Measurements from ENCODE around the gene SYDE1. TPM values are rescaled to one million over a fixed set of nuclear protein-coding genes. Genes with fewer than 3 reads are reported as not detected.

Gene SYDE1
- total RNA-seq, 1 donor from 2014 or later: 0.71 TPM

- TF ChIP-seq CTCF (IDR thresholded peaks at IDR 0.05; ENCODE audit: partially characterized antibody, unreplicated experiment): no peak
- peaks cover 1% of the 10 kb centered on the region for H3K9me3 Mint-ChIP-seq (ENCODE audit: unreplicated experiment)
- H3K27ac Mint-ChIP-seq (ENCODE audit: unreplicated experiment): no peak overlapping the region
- peaks cover 7% of the 10 kb centered on the region for H3K27me3 Mint-ChIP-seq (ENCODE audit: unreplicated experiment)
- DNase-seq: no peak
- H3K36me3 Mint-ChIP-seq (ENCODE audit: unreplicated experiment): no peaks in the 10 kb centered on the region
- no peaks in the 10 kb centered on the region for H3K4me1 Mint-ChIP-seq (ENCODE audit: low read depth, unreplicated experiment)
- no peak overlapping the region for H3K4me3 Mint-ChIP-seq (ENCODE audit: unreplicated experiment)
Measured at GRCh38 chr19:15144046-15144646, 36.9 kb downstream of the SYDE1 start.

- Mint-ChIP-seq H3K4me1 (ENCODE audit: low read depth, unreplicated experiment) (no peaks in the 10 kb centered on the region), H3K27me3 (ENCODE audit: unreplicated experiment) (peaks cover 6% of the 10 kb centered on the region), H3K4me3 (ENCODE audit: unreplicated experiment) (no peak overlapping the region), H3K36me3 (ENCODE audit: unreplicated experiment) (no peaks in the 10 kb centered on the region), H3K27ac (ENCODE audit: unreplicated experiment) (no peak overlapping the region), H3K9me3 (ENCODE audit: unreplicated experiment) (no peaks in the 10 kb centered on the region)
- TF ChIP-seq CTCF (IDR thresholded peaks at IDR 0.05; ENCODE audit: partially characterized antibody, unreplicated experiment): no peak
- no peak for DNase-seq
Measured at GRCh38 chr19:15147090-15147489, 39.9 kb downstream of the SYDE1 start.

- Mint-ChIP-seq H3K9me3 (ENCODE audit: unreplicated experiment) (peaks cover 3% of the 10 kb centered on the region), H3K36me3 (ENCODE audit: unreplicated experiment) (no peaks in the 10 kb centered on the region), H3K27ac (ENCODE audit: unreplicated experiment) (no peak overlapping the region), H3K27me3 (ENCODE audit: unreplicated experiment) (peaks cover 6% of the 10 kb centered on the region), H3K4me3 (ENCODE audit: unreplicated experiment) (no peak overlapping the region), H3K4me1 (ENCODE audit: low read depth, unreplicated experiment) (no peaks in the 10 kb centered on the region)
- no peak for TF ChIP-seq CTCF (IDR thresholded peaks at IDR 0.05; ENCODE audit: partially characterized antibody, unreplicated experiment)
- no peak for DNase-seq
Measured at GRCh38 chr19:15149737-15150136, 42.5 kb downstream of the SYDE1 start.

- no peak overlapping the region for H3K4me3 Mint-ChIP-seq (ENCODE audit: unreplicated experiment)
- peak; percentile 40 for TF ChIP-seq CTCF (IDR thresholded peaks at IDR 0.05; ENCODE audit: partially characterized antibody, unreplicated experiment)
- DNase-seq: peak; percentile 48
- H3K27ac Mint-ChIP-seq (ENCODE audit: unreplicated experiment): no peak overlapping the region
- H3K9me3 Mint-ChIP-seq (ENCODE audit: unreplicated experiment): peaks cover 3% of the 10 kb centered on the region
- H3K4me1 Mint-ChIP-seq (ENCODE audit: low read depth, unreplicated experiment): no peaks in the 10 kb centered on the region
- H3K36me3 Mint-ChIP-seq (ENCODE audit: unreplicated experiment): peaks cover 8% of the 10 kb centered on the region
- peaks cover 3% of the 10 kb centered on the region for H3K27me3 Mint-ChIP-seq (ENCODE audit: unreplicated experiment)
Measured at GRCh38 chr19:15154002-15154612, 46.9 kb downstream of the SYDE1 start.

- peaks cover 11% of the 10 kb centered on the region for H3K36me3 Mint-ChIP-seq (ENCODE audit: unreplicated experiment)
- H3K27me3 Mint-ChIP-seq (ENCODE audit: unreplicated experiment): peaks cover 1% of the 10 kb centered on the region
- H3K27ac Mint-ChIP-seq (ENCODE audit: unreplicated experiment): no peak overlapping the region
- no peak for TF ChIP-seq CTCF (IDR thresholded peaks at IDR 0.05; ENCODE audit: partially characterized antibody, unreplicated experiment)
- peaks cover 3% of the 10 kb centered on the region for H3K9me3 Mint-ChIP-seq (ENCODE audit: unreplicated experiment)
- DNase-seq: no peak
- no peaks in the 10 kb centered on the region for H3K4me1 Mint-ChIP-seq (ENCODE audit: low read depth, unreplicated experiment)
- no peak overlapping the region for H3K4me3 Mint-ChIP-seq (ENCODE audit: unreplicated experiment)
Measured at GRCh38 chr19:15155296-15155695, 48.1 kb downstream of the SYDE1 start.
